HG03045 (cell line): ENCODE data around the gene SCARF2.
"Not testable (repeated sequence)": the region's sequence is repeated elsewhere in the genome, so short reads cannot be mapped to it uniquely, and the experiment has no call there.

ENCODE experiments used
- ATAC-seq: cut with Tn5 transposase; IDR thresholded peaks from one replicate; pipeline ENCODE4 v1.9.1; 2021; ENCODE audit warnings: mild to moderate bottlenecking, moderate library complexity; ENCODE audit not compliant: unreplicated experiment

Gene SCARF2

DNA sequence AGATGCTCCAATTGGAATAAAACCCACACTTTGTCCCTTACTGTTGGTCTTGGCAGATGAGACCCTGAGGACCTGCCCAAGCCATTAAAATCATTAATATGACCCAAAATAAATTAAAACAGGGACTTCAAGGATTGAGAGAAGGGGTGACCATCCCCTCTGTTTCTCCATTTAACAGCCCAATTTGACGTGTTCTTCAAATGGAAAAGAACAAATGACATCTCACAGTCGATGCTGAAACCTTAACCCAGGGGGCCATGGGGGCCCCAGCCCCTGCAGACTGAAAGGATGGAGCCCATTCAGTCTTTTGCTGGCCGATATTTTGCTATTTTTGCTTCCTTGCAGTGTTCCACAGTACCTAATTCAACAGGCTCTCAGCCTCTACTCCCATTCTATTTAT is 23.2 kb downstream of the SCARF2 start:
- ATAC-seq, result no peak

GRCh38 chr22:20414059-20414440 is 23.6 kb downstream of the SCARF2 start:
- no peak for ATAC-seq

DNA sequence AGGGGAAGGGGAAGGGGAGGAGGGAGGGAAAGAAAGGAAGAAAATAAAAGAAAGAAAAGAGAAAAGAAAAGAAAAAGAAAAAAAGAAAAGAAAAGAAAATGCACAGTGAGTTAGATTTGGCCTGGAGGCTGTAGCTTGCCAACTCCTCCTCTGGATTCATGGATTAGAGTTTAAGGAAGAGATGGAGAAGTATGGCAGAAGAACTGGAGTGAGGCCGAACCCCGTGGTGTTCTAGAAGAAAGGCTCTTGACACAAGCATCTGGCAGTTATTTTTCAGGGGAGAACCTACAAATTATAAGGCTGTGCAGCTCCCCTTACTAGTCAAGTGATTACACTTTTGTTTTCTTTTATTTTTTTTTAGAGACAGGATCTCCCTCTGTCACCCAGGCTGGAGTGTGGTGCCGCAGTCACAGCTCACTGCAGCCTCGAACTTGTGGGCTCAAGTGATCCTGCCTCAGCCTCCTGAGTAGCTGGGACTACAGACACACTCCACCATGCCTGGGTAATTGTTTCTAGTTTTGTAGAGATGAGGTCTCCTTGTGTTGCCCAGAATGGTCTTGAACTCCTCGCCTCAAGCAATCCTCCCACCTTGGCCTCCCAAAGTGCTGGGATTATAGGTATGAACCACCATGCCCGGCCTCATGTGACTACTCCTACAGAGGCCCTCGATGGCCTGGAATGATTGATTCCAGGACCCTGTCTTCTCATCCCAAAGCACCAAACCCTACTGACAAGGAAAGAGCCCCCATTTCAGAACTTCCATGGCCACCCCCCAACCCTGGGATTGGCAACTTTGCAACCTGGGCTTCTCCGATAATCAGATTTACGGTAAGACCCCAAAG is 24.2 kb downstream of the SCARF2 start:
- no peak for ATAC-seq

- no peak for ATAC-seq
Observed at GRCh38 chr22:20412474-20413216, 25.0 kb downstream of the SCARF2 start.

GRCh38 chr22:20409385-20409784 is 28.2 kb downstream of the SCARF2 start:
- ATAC-seq, result not testable (repeated sequence)

DNA sequence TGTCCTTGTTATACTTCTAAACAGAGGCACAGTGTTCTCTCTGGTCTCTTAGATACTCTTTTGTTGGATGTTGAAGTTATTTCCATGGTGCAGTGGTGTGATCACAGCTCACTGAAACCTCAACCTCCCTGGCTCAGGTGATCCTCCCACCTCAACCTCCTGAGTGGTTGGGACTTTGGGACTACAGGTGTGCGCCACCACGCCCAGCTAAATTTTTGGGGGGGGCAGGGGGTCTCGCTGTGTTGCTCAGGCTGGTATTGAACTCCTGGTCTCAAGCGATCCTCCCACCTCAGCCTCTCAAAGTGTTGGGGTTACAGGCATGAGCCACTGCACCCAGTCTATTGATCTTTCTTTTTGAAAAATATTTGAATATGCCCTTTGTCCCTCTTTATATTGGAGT is 28.7 kb downstream of the SCARF2 start:
- ATAC-seq, result no peak

- ATAC-seq, result no peak
Observed at GRCh38 chr22:20407829-20408228, 29.8 kb downstream of the SCARF2 start.

GRCh38 chr22:20406686-20407408 is 30.8 kb downstream of the SCARF2 start:
- ATAC-seq, result no peak

GRCh38 chr22:20405931-20406685 is 31.5 kb downstream of the SCARF2 start:
- ATAC-seq, result no peak

DNA sequence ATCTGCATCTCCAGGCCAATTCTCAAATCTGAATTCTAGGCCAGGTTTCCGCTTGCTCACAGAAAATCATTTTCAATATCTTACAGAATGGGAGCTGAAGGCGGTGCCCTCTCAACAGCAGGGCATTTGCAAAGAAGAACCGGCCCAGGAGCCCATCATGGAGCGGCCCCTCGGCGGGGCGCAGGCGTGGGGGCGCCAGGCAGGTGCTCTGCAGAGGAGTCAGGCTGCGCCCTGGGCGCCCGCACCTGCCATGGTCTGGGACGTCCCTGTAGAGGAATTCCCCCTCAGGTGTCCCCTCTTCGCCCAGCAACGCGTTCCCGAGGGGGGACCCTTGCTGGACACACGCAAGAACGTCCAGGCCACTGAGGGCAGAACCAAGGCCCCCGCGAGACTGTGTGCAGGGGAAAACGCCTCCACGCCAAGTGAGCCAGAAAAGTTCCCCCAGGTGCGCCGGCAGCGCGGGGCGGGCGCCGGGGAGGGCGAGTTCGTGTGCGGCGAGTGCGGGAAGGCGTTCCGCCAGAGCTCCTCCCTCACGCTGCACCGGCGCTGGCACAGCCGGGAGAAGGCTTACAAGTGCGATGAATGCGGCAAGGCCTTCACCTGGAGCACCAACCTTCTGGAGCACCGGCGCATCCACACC is 32.2 kb downstream of the SCARF2 start:
- ATAC-seq, result no peak

DNA sequence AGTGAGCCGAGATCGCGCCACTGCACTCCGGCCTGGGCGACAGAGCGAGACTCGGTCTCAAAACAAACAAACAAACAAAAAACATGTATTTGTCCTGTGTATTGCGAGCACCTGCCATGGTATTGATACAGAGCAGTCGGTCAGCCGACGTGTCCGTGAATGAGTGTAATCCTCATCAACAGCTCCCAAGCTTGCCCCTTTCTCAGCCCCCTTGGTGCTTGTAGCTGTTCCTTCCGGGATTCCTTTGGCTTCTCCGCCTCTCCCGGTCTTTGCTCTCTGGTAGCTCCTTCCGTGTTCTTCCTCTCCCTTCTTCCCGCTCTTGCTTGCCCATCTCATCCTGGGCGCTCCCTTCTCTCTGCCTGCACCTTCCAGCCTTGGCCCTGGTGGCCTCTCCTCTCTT is 32.7 kb downstream of the SCARF2 start:
- no peak for ATAC-seq

- ATAC-seq, result no peak
Observed at GRCh38 chr22:20403779-20404140, 33.9 kb downstream of the SCARF2 start.

GRCh38 chr22:20402960-20403778 is 34.5 kb downstream of the SCARF2 start:
- no peak for ATAC-seq

- no peak for ATAC-seq
Observed at GRCh38 chr22:20401376-20402014, 36.1 kb downstream of the SCARF2 start.

- ATAC-seq, result no peak
Observed at GRCh38 chr22:20400606-20401375, 36.8 kb downstream of the SCARF2 start.

DNA sequence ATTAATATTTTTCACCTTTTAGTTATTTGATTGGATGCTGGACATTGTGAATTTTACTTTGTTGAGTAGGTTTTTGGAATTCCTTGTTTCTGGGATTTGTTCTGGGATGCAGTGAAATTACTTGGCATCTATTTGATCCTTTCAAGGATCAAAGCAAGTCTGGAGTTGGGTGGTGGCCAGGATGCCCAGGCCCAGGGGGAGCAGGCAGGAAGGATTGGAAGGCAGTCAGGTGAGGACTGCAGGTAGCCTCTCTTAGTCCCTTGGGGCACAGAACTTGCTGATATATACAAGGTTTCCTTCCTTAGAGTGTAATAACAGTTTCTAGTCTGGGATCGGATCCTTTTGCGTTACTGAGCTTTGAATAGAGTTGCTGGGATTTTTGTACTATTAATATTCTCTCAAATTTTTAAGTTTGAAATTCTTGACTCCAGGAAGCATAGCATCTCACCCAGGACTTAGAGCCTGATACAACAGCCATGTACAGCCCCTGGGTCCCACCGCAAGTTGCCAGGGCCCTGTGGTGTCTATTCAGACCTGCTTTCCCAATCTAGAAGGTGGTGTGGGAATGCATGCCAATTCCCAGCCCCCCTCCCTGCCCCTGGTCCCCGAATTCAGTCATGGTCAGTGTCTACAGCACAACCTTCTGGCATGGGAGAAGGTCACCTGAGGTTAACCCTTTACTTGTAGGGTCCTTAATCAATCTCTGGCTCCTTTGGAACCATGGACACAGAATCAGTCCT is 37.6 kb downstream of the SCARF2 start:
- ATAC-seq, result no peak

GRCh38 chr22:20398420-20398819 is 39.2 kb downstream of the SCARF2 start:
- no peak for ATAC-seq

DNA sequence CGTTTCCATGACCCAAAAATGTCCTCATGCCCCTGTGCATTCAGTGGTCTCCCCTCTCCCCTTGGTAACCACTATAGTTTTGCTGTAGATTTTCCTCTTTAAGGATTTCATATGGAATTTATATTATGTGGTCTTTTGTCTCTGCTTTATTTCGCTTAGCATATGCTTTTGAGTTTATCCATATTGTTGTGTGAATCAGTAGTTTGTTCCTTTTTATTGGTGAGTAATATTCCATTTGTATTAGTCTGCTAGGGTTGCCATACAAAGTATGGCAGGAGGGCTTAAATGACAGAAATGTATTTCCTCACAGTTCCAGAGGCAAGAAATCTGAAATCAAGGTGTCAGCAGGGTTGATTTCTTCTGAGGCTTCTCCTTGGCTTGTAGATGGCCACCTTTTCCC is 40.1 kb downstream of the SCARF2 start:
- ATAC-seq, result no peak
